GM21447 (cell line): ENCODE results near the gene BIK.

Experiments used
- ATAC-seq: cut with Tn5 transposase; IDR thresholded peaks from one replicate; pipeline ENCODE4 v1.9.1; 2021; ENCODE audit not compliant: unreplicated experiment

Gene BIK, protein sequence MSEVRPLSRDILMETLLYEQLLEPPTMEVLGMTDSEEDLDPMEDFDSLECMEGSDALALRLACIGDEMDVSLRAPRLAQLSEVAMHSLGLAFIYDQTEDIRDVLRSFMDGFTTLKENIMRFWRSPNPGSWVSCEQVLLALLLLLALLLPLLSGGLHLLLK

GRCh38 chr22:43110444-43110926 lies at the start of gene BIK:
BIK (plus strand) TSS chr22:43110750; CDS start chr22:43124023, 13,273 bp downstream.
- ATAC-seq, result no peak

- ATAC-seq, result no peak
These were observed 44.4 kb upstream of the BIK start for GRCh38 chr22:43066134-43066533.

- ATAC-seq, result no peak
These were observed 43.6 kb upstream of the BIK start for GRCh38 chr22:43066844-43067385.

DNA sequence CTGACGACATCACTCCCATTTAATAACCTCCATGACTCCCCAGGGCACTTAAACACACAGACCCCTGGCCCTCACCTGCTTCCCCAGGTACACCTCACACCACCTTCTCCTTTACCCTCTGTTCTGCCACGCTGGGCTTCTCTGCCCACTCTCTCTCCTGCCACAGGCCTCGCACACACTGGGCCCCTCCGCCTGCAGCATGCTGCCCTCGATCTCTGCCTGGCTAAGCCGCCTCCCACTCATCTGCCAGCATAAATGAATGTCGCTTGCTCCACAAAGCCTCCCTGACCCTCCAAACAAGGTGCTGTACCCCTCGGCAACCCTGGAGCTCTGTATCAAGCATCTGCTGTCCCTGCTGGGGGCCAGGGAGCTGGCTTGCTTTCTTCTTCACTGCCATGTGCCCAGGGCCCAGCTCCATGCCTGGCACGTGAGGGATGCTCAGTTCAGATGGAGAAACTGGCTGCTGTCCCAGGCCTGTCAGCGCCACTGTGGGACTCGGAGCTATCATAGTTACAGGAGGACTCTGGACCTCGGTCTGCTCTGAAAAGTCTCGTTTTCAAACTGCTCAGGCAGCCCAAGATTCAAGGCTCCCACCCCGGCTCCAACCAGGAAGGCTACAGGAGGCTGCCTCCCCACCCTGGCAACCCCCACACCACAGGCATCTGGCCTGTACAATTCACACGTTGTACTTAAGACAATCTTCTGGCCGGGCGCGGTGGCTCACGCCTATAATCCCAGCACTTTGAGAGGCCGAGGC lies 33.3 kb upstream of the BIK start:
- ATAC-seq, result no peak

- no peak for ATAC-seq
These were observed 32.0 kb upstream of the BIK start for GRCh38 chr22:43078522-43078921.

DNA sequence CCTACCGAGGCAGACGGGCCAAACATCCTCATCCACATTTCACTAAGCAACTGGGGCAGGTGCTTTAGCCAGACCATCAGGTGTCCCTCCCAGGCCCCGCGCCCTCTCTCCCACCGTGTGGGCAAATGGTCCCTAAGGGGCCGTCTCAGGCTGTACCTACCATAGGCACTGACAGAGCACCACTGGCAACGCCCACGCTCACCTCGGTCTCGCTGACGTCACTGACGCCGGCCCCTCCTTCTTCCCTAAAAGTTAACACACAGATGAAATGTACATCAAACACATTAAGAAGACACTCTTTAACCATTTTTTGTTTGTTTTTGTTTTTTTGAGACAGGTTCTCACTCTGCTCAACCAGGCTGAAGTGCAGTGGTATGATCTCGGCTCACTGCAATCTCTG lies 30.8 kb upstream of the BIK start:
- no peak for ATAC-seq

DNA sequence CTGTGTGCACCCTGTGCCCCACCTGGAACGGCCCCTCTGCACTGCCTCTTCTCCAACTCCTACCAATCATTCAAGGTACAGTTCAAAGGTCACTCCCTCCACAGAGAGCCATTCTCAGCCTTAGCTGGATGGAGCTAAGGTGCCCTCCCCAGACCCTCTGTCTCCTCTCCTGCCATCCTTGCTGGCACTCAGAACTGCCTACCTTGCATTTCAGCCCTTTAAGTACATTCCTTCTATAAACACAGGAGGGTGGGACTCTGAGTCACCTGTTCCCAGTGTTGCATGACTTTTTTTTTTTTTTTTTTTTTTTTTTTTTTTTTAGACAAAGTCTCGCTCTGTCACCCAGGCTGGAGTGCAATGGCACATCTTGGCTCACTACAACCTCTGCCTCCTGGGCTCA lies 29.9 kb upstream of the BIK start:
- no peak for ATAC-seq

- no peak for ATAC-seq
These were observed 28.6 kb upstream of the BIK start for GRCh38 chr22:43081968-43082367.

DNA sequence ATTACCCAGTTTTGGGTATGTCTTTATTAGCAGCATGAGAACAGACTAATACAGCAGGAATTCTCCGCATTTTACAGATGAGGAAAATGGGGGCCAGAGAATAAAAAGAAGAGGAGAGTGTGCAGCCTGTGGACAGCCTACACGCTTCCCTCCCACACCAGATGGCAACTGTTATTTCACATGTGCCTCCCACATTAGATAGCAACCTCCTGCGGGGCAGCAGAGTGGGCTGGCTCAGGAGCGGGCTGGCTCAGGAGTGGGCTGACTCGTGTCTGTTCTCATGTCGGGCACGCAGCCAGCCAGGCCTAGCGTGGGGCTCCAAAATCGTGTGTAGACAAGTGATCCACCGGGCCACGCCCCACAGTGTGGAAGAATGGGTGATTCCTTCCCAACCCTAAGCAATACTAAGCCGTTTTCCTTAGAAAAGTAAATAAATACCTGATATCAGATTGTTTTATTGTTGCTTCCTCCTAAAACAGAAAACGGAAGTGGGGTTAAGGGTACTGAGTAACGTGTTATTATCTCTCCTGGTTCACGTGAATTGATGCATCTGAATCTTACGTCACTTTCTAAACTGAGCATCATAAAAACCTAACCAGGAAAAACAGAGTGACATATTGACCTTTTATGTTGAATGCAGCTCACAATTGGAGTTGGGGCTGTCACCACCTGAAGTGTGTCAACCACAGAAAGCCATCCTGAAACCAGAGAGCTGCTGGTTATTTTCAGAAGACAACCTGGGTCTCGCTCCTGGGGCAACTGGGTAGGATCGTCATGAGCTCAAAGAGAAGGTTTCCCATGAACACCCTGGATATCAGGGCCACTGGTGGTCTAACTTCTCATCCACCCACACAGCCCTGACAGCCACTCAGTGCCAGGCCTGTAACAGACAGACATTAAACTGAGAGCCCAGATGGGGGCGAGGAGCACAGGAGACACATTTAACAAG lies 24.6 kb upstream of the BIK start:
- ATAC-seq, result no peak

- ATAC-seq, result no peak
These were observed 21.9 kb upstream of the BIK start for GRCh38 chr22:43088627-43088983.

DNA sequence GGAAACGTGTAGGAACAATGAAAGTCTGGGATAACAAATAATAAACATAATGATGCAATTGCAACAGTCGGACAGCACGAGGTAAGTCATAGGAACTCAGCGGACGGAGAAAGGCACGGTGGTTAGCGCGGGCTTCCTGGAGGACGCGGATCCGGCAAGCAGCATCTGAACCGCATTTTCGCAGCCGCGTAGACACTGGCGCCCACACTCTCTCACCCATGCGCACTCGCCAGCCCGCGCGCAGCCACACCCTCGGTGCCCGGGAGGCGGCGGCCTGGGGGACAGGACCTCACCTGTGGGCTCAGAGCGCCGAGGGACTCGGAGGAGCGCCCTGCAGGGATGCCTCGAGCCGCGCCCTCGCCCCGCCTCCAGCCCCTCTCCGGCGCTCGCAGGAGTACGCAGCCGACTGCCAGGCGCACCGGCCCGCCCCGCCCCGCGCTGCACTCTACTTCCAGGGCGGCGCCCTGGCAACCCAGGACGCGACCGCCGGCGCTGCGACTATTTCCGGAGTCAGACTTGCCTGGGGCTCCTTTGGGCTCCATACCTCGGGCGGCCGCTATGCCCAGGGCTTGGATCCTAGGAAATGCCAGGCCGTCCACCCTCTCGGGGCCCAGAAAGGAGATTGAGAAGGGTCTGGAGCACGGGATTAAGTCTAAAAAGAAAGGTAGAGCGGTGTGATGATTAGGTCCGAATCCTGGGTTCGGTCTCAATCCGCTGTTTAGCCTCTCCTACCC lies 21.4 kb upstream of the BIK start, which contains the start of gene TTLL1:
Gene TTLL1 (minus strand): TSS at position 408 of the 734 bp plus-strand sequence. CDS start 13,805 bp downstream, outside the sequence.
- ATAC-seq, result peak; percentile 68

DNA sequence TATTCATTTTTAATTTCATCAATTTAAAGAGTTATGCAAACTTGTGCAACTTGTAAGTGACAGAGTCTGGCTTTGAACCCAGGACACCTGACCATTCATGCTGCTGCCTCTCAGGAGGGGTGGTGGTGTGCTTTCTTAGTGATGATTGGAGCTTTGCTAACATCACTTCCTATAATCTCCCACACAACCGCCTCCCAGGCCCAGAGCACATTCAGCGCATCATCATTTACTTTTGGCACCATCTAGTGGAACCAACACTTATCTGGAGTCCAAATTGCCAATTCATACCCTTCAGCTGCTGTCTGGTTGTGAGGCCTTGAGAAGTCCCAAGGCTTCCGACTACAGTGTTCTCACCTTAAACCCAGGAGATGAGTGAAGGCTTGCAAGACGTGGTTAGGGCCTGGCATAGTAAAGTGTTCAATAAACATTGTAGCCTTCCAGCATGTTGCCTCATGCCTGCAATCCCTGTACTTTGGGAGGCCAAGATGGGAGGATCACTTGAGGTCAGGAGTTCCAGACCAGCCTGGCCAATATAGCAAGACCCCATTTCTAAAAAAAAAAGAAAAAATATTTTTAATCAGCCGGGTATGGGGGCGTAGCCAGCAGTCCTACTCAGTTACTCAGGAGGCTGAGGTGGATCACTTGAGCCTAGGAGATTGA lies 20.3 kb upstream of the BIK start:
- ATAC-seq, result no peak

- ATAC-seq, result no peak
These were observed 18.5 kb upstream of the BIK start for GRCh38 chr22:43092085-43092484.

DNA sequence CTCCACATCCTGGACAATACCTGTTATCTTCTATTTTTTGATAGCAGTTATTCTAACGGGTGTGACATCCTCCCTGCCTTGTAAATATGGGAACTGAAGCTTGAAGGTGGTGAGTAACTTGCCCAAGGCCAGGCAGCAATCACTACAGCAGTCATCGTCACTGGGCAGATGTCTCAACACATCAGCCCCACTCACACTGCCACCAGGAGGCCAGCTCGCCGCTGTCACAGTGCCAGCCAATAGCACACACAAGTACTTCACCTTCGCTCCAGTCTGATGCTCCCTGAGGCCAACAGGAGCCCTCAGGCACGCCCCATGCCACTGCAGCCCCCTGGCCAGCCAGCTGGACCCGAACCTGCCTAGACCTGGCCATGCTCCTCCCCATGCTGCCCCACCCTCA lies 16.5 kb upstream of the BIK start:
- no peak for ATAC-seq

- ATAC-seq, result no peak
These were observed 16.0 kb upstream of the BIK start for GRCh38 chr22:43094551-43094950.

- ATAC-seq, result no peak
These were observed 14.1 kb upstream of the BIK start for GRCh38 chr22:43096420-43096819.

- no peak for ATAC-seq
These were observed 12.2 kb upstream of the BIK start for GRCh38 chr22:43098356-43098755.

- no peak for ATAC-seq
These were observed 11.5 kb upstream of the BIK start for GRCh38 chr22:43099095-43099494.

DNA sequence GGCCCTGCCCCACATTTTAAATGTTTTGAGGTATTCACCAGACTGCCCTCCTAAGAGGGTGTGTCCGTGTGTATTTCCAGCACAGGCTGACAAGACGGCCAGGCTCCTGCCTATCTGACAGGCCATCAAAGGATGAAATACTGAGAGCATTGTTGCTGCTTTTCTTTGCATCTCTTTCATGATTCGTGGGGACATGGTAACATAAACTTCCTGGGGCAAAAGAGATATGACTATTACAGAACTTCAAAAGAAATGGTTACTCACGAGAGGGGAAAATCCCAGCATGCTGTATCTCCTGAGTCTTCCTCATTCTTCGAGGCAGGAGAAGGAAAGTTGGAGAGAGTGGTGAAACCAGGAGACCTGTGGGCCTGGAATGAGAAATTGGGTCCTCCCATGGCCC lies 10.3 kb upstream of the BIK start:
- ATAC-seq, result no peak

- ATAC-seq, result no peak
These were observed 9.2 kb upstream of the BIK start for GRCh38 chr22:43101306-43101705.
